HG03039 (cell line): Measurements from ENCODE around the gene ZNF526.
A peak's percentile ranks its signal among the peaks of the same experiment; 100 is the strongest.

Source experiments
- ATAC-seq: cut with Tn5 transposase; IDR thresholded peaks from one replicate; pipeline ENCODE4 v1.9.1; 2021; ENCODE audit warnings: mild to moderate bottlenecking, moderate library complexity; ENCODE audit not compliant: unreplicated experiment

Gene ZNF526

DNA sequence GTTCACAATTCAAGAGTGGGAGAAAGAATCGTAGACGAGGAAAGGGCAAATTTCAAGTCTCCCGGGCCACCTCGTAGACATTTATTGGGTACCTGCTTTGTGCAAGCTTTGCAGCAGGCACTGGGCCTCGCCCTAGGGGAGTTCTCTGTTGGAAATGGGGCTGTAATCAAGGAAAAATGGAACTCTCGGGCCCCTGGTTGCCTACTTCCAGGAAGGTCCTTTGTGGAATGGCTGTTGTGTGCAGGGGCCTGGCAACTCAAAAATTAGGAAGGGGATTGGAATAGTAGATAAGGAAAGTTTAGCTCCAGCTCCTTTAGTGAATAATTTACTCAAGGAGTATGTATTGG is 612 bp downstream of the ZNF526 start:
- ATAC-seq = no peak

DNA sequence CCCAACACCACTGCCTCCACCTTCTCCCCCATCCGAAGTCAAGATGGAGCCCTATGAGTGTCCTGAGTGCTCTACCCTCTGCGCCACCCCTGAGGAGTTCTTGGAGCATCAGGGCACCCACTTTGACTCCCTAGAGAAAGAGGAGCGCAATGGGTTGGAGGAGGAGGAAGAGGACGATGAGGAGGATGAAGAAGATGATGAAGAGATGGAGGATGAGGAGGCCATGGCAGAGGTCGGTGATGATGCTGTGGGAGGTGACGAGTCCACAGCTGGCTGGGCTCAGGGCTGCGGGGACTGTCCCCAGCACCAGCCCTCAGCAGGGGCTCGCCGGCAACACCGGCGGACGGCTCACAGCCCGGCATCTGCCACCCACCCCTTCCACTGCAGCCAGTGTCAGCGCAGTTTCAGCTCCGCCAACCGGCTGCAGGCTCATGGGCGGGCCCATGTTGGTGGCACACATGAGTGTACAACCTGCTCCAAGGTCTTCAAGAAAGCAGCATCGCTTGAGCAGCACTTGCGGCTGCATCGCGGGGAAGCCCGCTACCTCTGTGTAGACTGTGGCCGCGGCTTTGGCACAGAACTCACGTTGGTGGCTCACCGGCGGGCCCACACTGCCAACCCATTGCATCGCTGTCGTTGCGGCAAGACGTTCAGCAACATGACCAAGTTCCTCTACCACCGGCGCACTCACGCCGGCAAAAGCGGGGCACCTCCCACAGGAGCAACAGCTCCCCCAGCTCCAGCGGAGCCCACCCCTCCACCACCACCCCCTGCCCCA is 5.0 kb downstream of the ZNF526 start:
- ATAC-seq = no peak

DNA sequence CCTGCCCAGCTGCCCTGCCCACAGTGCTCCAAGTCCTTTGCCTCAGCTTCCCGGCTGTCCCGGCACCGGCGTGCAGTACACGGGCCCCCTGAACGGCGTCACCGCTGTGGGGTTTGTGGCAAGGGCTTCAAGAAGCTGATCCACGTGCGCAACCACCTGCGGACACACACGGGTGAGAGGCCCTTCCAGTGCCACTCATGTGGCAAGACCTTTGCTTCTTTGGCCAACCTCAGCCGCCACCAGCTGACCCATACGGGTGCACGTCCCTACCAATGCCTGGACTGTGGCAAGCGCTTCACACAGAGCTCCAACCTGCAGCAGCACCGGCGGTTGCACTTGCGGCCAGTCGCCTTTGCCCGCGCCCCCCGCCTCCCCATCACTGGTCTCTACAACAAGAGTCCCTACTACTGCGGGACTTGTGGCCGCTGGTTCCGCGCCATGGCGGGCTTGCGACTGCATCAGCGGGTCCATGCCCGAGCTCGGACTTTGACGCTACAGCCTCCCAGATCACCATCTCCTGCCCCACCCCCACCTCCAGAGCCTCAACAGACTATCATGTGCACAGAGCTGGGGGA is 5.7 kb downstream of the ZNF526 start:
- ATAC-seq = no peak

DNA sequence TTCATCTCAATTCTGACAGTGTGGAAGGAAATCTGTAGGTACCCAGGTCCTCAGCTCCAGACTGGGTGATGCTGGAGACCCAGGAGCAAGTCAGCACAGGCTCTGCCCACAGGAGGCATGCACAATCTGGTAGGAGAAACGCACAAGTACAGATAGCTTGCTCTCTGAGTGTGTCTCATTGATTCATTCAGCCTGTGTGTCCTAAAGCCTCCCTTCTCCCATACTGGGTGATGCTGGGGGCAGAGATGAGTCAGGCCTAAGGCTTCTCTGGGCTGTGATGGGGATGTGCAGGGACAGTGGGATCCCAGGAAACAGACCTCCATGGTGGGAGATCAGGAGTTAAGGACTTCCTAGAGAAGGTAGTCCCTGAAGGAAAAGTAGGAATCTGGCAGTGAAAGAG is 6.8 kb downstream of the ZNF526 start:
- no peak for ATAC-seq

DNA sequence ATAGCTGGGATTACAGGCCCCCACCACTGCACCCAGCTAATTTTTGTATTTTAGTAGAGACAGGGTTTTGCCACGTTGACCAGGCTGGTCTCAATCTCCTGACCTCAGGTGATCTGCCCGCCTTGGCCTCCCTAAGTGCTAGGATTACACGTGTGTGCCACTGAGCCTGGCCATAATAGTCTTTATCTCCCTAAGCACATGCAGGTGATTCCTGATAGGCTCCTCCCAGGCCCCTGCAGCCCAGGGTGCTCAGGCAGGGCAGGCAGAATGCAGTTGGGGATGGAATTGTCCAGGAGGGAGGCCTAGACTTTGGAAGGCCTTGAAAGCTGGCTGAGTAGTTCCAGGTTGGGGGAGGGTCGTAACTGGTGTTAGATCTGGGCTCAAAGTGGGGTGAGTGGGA is 8.5 kb downstream of the ZNF526 start:
- no peak for ATAC-seq

DNA sequence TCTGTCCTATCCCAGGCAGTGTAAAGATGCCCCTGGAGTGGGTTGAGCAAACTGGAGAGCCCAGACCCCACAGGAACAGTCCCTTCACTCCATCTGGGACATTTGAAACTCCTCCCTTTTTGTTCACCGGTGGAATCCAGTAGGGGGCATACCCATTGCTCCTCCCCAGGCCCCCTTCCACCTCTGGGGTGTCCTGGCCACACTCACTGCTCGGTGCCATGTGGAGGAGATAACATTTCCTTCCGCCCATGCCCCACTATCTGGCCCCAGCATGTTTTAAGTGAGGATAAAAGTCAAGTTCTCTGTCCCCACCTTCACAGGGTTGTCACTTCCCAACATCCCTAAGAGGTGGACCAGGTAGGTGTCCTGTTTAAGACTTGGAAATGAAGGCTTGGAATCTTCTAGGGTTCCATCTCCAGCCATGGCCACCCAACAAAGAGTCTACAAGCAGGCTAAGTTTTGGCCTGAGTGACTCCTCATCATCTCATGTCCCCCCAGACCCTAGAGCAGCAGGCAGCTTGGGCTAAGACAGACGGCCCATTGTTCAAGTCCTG is 9.3 kb downstream of the ZNF526 start:
- ATAC-seq = no peak

DNA sequence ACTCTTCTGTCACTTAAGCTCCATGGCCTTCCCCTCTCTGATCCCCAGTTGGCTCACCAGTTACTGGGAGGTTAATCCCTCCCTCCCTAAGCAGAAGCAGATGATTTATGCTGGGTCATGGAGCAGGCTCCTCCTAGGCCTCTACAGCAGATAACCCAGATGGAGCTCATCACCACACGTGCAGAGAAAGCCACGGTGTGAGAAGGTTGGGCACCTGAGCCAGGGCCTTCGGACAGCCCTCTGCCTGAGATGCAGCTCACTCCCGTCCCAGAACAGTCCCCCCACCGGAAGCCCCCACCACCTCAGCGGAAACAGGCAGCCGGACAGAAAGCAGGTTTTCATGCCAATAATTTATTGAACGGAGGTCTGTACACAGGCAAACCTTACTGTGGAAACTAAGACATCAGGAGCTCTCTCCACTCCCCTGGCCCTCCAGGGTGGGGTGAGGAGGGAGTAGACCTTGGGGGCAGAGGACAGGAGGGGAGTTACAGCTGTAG is 9.8 kb downstream of the ZNF526 start:
- no peak for ATAC-seq

DNA sequence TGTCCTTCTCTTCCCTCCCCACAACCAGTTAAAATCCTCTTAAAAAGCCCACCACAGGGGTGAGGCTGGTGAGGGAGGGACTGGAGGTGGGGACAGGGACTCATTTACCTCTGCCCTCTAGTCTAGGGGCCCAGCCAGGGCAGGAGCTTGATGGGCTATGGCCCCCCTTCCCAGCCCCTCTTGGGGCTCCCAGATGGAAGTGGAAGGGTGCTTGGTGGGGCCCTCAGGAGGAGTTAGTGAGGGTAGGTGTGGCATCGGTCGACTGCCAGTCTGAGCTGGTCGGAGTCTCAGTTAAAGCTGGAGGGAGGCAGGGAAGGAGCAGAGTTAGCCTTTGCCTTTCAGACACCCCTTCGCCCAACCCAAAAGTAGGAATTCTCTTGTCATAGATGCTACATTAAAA is 10.5 kb downstream of the ZNF526 start:
- no peak for ATAC-seq

DNA sequence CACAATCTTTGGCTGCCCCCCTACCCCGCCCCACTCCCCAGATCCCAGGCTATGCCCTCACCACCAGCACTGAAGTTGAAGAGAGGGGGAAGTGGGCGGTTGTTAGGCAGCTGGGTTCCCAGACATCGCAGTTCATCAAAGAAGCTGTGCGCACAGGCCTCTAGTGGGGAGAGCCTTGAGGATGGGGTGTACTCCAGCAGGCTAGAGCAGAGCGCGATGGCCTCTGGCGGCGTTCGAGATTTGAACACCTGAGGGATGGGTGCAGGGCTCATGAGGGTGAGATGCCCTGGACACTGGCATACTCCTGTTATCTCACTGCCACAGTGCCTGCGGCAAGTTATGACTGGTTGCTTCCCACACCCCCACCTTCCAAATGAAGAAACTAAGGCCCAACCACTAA is 12.3 kb downstream of the ZNF526 start:
- ATAC-seq = no peak

DNA sequence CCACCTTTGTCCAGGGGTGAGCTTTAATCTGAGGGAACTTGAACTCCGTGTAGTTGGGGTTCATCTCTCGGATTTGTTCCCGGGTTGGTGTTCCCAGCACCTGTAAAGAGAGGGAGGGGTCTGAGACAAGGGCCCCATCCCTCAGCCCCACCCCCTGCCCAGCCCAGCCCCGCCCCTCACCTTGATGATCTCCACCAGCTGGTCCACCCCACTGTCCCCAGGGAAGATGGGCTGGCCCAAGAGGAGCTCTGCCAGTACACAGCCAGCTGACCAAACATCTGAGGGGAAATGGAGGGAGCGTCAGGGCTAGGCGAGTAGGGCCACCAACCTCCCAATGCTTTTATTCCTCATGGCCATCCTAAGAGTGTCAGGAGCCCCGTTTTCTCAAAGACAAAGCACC is 13.0 kb downstream of the ZNF526 start:
- no peak for ATAC-seq

DNA sequence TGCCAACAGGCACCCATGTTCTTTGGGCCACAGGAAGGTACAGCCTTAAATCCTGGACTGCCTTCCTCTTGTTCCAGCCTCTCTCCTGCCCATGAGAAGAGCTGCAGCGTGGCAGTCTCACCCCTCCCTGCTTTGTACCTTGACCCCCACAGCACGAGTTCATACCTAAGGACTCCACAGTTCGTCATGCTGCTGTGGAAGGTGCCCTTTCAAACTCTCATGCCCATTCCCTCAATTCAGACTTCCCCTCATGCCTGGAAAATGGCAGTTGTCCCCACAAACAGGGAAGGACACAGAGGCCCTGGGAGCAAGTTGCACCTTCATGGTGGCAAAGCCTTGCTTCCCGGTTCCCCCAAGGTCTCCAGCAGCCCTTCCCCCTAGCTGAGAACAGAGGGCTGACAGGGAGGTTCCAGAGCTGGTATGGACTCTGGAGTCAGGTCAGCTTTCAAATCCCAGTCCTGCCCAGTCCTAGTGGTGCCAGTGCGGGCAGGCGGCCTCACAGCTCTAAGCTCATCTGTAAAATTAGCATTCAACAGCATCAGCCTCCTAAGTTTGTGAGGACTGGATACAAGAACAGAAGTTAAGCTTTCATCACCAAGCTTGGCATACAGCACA is 13.7 kb downstream of the ZNF526 start:
- no peak for ATAC-seq

DNA sequence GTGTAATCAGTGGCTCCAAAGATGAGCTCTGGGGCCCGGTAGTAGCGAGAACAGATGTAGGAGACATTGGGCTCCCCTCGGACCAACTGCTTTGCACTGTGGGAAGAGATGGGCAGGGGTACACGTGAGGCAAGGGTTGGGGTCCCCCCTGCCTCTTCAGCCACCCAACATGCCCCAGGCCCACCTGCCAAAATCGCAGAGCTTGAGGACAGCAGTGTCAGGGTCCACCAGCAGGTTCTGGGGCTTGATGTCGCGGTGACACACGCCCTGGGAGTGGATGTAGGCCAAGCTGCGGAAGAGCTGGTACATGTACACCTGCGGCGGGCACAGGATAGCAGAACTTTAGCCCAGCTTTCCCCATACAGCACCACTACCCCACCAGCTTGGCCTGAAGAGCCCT is 14.3 kb downstream of the ZNF526 start:
- ATAC-seq = no peak

DNA sequence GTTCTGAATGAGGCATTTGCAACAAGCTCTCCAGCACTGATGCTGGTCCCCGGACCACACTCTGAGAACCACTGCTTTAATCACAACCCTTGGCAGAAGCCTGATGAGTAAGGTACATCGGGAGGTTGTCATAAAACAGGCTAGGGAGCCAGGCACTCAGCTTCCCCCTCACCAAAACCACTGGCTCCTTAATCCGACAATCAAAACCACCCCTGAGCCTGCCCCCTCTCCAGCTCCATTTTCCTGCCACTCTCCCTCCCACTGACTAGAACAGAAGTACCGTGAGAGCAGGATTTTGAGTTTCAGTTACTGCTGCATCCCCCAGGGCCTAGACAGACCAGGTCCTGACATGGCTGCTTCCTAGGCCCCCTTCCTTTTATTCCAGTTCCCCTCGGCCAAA is 15.1 kb downstream of the ZNF526 start:
- no peak for ATAC-seq

DNA sequence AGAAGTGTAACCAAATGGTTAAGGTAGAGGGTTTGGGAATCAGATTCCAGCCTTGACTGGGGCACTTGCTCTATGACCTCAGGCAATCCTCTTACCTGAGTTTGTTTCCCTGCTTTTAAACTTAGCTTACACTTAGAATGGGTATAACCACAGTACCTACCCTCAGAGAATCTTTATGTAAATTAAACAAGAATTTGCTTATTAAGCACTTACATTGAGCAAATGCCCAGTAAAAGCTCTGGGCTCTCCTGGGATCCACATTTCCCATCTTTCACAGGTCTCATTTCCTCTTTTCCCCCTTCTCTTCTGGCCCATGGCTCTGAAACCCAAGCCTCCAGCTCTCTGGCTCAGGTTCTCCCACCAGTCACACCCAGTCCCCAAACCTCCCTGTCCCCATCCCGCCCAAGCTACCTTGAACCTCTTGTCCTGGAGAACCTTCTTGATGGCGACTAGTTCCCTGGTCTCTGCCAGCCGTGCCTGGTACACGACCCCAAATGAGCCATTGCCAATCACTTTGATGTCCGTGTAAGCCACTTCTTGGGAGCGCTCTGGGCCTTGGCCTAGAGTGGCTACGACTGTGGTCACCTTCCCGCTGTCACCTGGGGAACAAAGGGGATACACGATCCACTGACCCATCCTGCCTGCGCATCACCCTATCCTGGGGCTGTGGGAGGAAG is 19.6 kb downstream of the ZNF526 start:
- no peak for ATAC-seq

DNA sequence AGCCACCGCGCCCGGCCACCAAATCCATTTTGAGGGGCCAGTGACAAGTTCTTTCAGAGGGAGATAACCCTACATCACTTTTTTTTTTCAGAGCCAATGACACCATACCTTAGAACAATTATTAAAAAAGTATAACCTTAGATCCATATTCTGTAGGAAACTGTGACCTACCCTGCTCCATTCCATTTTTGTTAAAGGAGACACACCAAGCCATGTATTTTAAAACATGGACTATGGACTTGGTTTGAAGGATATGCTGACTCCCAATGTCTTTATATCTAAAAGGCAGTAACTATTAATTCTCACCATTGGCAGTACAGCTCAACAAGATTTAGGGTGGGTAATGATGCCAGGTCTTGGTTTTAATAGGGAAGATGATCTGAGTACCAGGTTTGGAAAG is 21.2 kb downstream of the ZNF526 start:
- no peak for ATAC-seq

DNA sequence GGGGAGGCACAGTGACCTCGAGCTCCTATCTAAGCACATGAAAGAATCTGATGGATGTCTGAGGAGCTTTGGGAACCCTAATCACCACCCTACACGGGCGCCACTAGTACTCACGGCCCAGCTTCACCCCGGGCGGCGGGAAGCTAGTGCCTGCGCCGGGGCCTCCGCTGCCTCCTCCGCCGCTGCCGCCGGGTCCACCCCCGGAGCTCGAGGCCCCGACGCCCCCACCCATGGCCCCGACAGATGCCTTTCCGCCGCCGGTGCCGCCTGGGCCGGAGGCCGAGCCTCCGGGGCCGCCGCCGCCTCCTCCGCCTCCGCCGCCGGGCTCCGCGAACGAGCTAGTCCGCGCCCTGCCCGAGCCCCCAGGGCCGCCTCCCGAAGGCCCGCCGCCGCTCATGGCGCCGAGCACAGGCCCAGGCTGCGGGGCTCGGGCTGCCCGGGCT is 22.0 kb downstream of the ZNF526 start:
- no peak for ATAC-seq

DNA sequence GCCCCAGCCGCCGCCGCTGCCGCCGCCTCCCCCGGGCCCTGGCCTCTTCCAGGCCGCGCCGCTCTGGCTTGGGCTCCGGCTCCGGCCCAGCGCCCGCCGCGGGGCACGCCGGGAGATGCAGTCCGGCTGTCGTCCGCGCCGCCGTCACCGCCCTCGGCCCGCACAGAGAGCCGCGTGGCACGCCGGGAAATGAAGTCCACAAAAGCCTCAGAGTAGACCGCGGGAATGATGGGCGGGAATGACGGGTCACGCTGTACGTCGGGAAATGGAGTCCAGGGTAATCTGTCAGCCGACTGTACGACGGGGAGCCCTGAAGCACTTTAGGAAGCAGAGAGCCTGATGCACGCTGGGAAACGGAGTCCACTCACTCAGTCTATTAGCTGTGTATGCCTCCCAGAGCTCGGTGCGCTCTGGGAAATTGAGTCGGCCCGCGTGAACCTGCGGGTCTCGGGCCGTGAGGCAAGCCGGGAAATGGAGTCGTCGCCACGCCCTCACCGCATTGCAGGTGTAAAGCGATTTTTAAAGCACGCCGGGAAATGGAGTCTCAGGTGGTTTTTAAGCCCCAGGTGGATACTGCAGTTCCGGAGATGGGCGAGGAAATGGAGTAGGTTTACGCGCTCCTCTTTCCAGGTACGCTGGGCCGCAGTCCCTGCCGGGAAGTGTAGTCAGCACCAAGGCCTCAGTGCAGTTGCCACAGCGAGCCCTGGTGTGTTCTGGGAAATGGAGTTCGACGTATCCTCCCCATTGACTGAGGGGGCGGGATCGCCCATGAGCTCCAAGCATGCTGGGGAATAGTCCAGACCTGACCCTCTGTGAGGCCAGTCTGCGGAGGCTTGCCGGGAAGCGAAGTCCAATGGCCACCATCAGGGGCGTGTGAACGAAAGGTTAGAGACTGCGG is 22.6 kb downstream of the ZNF526 start, which contains the start of gene GSK3A:
Gene GSK3A (minus strand): TSS at position 91 of the 898 bp plus-strand sequence. CDS start 137 bp downstream, outside the sequence.
- peak; percentile 45 for ATAC-seq

DNA sequence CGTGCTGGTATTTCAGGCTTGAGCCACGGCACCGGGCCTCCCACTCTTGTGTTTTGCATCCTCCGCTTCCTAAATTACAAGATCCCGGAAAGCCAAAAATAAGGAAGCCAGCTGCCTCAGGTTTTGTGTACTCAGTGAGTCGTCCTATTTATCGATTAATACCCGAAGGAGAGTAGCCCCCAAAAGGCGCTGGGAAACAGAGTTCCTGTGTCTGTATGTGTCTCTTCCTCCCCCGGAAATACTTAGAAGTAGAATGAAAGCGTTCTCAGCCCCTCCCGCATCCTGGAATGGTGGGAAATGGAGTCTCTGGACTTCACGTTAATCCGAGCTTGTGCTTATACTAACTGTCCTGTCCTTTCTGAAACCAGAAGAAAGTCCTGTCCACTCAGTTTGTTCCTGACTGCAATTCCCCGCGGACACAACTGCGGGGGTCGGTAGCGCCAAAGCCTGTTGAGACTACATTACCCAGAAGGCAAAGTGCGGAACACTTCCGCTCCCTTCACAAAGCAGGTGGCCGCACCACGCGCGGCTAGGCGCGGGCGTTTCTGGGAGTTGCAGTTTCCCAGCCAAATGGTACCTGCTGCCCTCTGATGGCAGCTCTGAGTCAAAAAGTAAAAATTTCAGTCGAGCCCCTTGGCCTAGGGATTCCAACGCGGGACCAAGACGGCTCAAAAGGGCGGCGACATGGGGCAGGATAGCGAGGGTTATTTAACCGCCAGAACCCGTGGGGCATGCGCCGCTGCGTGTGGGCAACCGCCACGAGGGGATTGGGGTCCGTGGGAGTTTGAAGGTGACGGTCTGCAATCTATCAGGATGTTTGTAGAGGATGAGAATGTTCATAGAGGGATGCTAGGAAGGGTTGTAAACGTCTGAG is 24.5 kb downstream of the ZNF526 start:
- peak; percentile 33 for ATAC-seq

DNA sequence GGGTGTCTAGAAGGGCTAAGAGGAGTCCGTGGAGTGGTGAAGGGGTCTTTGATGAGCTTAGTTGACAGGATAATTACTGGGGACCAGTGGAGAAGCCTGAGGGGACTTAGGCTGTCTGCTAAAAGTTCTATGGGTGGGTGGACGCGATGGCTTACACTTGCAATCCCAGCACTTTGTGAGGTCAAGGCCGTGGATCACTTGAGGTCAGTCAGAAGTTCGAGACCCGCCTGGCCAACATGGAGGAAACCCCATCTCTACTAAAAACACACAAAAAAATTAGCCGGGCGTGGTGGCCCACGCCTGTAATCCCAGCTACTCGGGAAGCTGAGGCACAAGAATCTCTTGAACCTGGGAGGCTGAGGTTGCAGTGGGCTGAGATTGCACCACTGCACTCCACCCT is 25.1 kb downstream of the ZNF526 start:
- no peak for ATAC-seq
